Measurements from ENCODE around the gene GALK1.

DNA sequence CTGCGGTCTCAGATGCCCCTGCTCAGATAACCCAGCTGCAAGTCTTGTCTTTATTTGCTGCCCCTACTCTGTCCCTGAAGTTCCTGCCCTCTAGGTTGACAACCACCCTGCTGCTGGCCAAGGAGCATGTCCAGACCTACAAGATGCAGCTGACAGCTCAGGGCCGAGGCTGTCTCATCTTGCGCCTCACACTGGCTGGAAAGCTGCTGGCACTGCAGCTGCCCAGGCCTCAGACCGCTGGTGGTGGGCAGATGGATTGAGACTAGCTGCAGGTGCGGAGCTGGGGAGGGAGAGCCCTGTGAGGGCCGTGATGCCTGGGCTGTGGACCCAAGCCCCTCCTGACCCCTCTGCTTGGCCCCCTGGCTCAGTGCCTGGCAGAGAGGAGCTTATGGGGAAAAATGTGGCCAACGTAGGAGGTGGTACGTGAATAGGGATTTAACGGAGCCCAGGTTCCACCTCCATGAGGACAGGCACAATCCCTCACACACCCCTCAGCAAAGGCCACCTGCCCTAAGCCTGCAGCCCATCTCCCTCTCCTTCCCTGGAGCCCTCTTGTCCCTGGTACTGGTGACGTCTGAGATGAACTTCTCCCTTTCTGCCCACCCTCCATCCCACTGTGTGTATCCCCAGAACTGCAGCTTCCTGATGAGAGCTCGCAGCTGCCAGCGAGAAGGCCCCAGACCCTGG is 8.3 kb upstream of the GALK1 start:
- TF ChIP-seq, protein P1, sequence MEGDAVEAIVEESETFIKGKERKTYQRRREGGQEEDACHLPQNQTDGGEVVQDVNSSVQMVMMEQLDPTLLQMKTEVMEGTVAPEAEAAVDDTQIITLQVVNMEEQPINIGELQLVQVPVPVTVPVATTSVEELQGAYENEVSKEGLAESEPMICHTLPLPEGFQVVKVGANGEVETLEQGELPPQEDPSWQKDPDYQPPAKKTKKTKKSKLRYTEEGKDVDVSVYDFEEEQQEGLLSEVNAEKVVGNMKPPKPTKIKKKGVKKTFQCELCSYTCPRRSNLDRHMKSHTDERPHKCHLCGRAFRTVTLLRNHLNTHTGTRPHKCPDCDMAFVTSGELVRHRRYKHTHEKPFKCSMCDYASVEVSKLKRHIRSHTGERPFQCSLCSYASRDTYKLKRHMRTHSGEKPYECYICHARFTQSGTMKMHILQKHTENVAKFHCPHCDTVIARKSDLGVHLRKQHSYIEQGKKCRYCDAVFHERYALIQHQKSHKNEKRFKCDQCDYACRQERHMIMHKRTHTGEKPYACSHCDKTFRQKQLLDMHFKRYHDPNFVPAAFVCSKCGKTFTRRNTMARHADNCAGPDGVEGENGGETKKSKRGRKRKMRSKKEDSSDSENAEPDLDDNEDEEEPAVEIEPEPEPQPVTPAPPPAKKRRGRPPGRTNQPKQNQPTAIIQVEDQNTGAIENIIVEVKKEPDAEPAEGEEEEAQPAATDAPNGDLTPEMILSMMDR (IDR thresholded peaks at IDR 0.05; ENCODE audit: low read length): no peak
- TF ChIP-seq EZH2 (optimal IDR thresholded peaks at IDR 0.05; ENCODE audit: low read depth, low read length) (no peak), EZH2phosphoT487 (IDR thresholded peaks at IDR 0.05; ENCODE audit: low read length) (no peak)
